Endothelial cell of umbilical vein (primary cell): ENCODE data around the gene EP400. TPM values are rescaled to one million over a fixed set of nuclear protein-coding genes. Genes with fewer than 3 reads are reported as not detected.

Source experiments
- BruUV-seq: library from RNA; stranded (reverse); fragments of 400-500 nt; replicated peaks from 2 replicates; lab custom pipeline; 2021; lab: Mats Ljungman, UMichigan
- CTCF ChIA-PET: fragments of 300-600, 350-600 bp; sonication (Branson Sonifier 250); formaldehyde crosslinking; loops from one replicate; lab custom pipeline; 2021; ENCODE audit warnings: antibody characterized with exemption, inconsistent platforms; lab: Charles Lee
- POLR2A ChIA-PET: fragments of 300-600, 350-600 bp; sonication (Branson Sonifier 250); formaldehyde crosslinking; loops from one replicate; lab custom pipeline; 2021; ENCODE audit warnings: antibody characterized with exemption, inconsistent platforms; lab: Charles Lee
- DNase-seq: peaks from one replicate; pipeline ENCODE4 v3.0.0-alpha.2; 2011; ENCODE audit warnings: low read depth, low spot score
- FAIRE-seq: peaks from 2 replicates; lab custom pipeline; 2011; peaks lifted over from hg19 to GRCh38; lab: Jason Lieb, UNC
- H2AFZ ChIP-seq: 2 replicates; pipeline ENCODE4 v1.6.0; 2012; ENCODE audit warnings: low read depth, low read length, control low read depth, inconsistent platforms
- H3K27ac ChIP-seq: 2 replicates; pipeline ENCODE4 v1.5.1; 2011; ENCODE audit warnings: low read depth, mild to moderate bottlenecking, control low read depth, low read length, moderate library complexity; ENCODE audit not compliant: insufficient read depth
- H3K27me3 ChIP-seq, 2 experiments: 2 replicates each; pipeline versions ENCODE4 v1.6.0 to v1.6.1; 2011; ENCODE audit warnings: low read length in 2 of 2, mixed read lengths in 1 of 2; ENCODE audit not compliant: control insufficient read depth in 2 of 2, insufficient read depth in 2 of 2
- H3K36me3 ChIP-seq, 2 experiments: 2 replicates in 1 of 2; 3 replicates in 1 of 2; pipeline ENCODE4 v1.5.1; 2011; ENCODE audit warnings: low read length in 2 of 2, mild to moderate bottlenecking in 1 of 2, moderate library complexity in 1 of 2; ENCODE audit not compliant: control insufficient read depth in 2 of 2, insufficient read depth in 2 of 2; ENCODE audit errors: extremely low read depth in 1 of 2
- H3K4me1 ChIP-seq: 3 replicates; pipeline ENCODE4 v1.5.1; 2011; ENCODE audit warnings: mild to moderate bottlenecking, low read length; ENCODE audit not compliant: control insufficient read depth, insufficient read depth; ENCODE audit errors: extremely low read depth
- H3K4me2 ChIP-seq: 2 replicates; pipeline ENCODE4 v1.6.1; 2011; ENCODE audit warnings: low read length, control low read depth, mixed read lengths; ENCODE audit not compliant: insufficient read depth
- H3K4me3 ChIP-seq, 3 experiments: fragments of 200-600 bp in 1 of 3; sonication (generic), shearing (Covaris generic) in 1 of 3; replicated peaks in 1 of 3; 2 replicates each; pipeline ENCODE4 v1.5.1; 2011 to 2016; ENCODE audit warnings: control low read depth in 3 of 3, low read length in 3 of 3, mild to moderate bottlenecking in 2 of 3, inconsistent platforms in 1 of 3, low read depth in 1 of 3, moderate library complexity in 1 of 3; ENCODE audit not compliant: insufficient read depth in 1 of 3
- H3K79me2 ChIP-seq: 2 replicates; pipeline ENCODE4 v1.6.0; 2012; ENCODE audit warnings: low read length, inconsistent platforms; ENCODE audit not compliant: control insufficient read depth, insufficient read depth
- H3K9ac ChIP-seq: replicated peaks from 2 replicates; pipeline ENCODE3; 2011; ENCODE audit warnings: low read length, control low read depth; ENCODE audit not compliant: insufficient read depth; ENCODE audit errors: extremely low read depth
- H3K9me1 ChIP-seq: replicated peaks from 3 replicates; pipeline ENCODE4 v1.6.0; 2011; ENCODE audit warnings: mild to moderate bottlenecking, low read length; ENCODE audit not compliant: control insufficient read depth, insufficient read depth; ENCODE audit errors: extremely low read depth
- H3K9me3 ChIP-seq: replicated peaks from 2 replicates; pipeline ENCODE4 v1.5.1; 2012; ENCODE audit warnings: low read length, inconsistent platforms; ENCODE audit not compliant: control insufficient read depth, insufficient read depth
- H4K20me1 ChIP-seq: replicated peaks from 2 replicates; pipeline ENCODE3; 2011; ENCODE audit warnings: mild to moderate bottlenecking, low read length; ENCODE audit not compliant: control insufficient read depth, insufficient read depth; ENCODE audit errors: extremely low read depth
- FOS ChIP-seq: IDR thresholded peaks from 2 replicates; pipeline ENCODE4 v1.6.1; 2011; ENCODE audit warnings: mild to moderate bottlenecking, low read length, moderate library complexity, borderline replicate concordance; ENCODE audit not compliant: insufficient read depth
- GATA2 ChIP-seq: IDR thresholded peaks from 2 replicates; pipeline ENCODE4 v1.7.0; 2011; ENCODE audit warnings: low read depth, mild to moderate bottlenecking, moderate library complexity, mixed read lengths, low read length; ENCODE audit not compliant: insufficient read length, insufficient read depth
- POLR2AphosphoS5 ChIP-seq: IDR thresholded peaks from 2 replicates; pipeline ENCODE4 v1.6.1; 2012; ENCODE audit warnings: low read depth, mild to moderate bottlenecking, control low read depth, low read length, moderate library complexity; ENCODE audit not compliant: insufficient read depth
- dilution Hi-C: fragments of 300-500 bp; cut with MboI; formaldehyde crosslinking; loops from one replicate; pipeline ENCODE4 v1.15.0; 2019; ENCODE audit warnings: low sequenced_read_pairs; ENCODE audit not compliant: extremely low pct_ligation_motif_present
- intact Hi-C: fragments of 100-400 bp; cut with micrococcal nuclease; formaldehyde crosslinking; loops from one replicate; pipeline ENCODE4 v1.10.0; 2022
- polyA plus RNA-seq, 4 experiments: library from polyadenylated mRNA; depleted of rRNA in 3 of 4; stranded (reverse) in 3 of 4; unstranded in 1 of 4; fragments of >200 nt; gene quantifications; 2 replicates each; pipeline versions ENCODE4 v1.2.1 to v1.2.3, GENCODE V29; 2011 to 2012; ENCODE audit warnings: missing spikeins in 1 of 4
- small RNA-seq: library from RNA; depleted of rRNA; stranded (forward); fragments of <200 nt; gene quantifications from one replicate; pipeline ENCODE3, GENCODE V24; 2012; ENCODE audit warnings: low replicate concordance, low read depth; ENCODE audit not compliant: insufficient read depth, insufficient read length
- total RNA-seq: library from RNA; stranded (reverse); gene quantifications from 2 replicates; pipeline ENCODE4 v1.2.3, GENCODE V29; 2021

Gene EP400
- total and polyA plus RNA-seq, 2 donors (not counting 3 experiments of a cell fraction or from before 2014, with no cell fraction given): 9.0 to 57.7 TPM

DNA sequence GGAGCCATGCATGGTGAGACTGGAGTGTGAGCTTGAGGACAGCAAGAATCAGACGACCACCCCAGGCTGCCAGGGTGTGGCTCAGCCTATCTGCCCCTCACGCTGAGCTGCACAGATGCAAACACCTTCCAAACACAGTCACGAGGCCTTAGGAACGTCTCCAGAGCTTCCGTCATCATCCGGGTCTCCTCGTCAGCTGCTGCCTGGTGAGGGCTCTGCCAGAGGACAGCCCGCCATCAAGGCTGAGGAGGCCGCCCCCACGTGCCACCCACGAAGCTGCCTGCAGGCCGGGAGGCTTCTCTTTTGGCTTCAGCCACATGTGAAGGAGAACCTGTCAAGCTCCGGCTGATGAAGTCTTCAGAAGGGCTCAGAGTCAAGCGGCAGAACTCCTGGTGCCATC is 180.9 kb downstream of the EP400 start:
- no peak overlapping the region for H3K4me2 ChIP-seq
- H3K9me1 ChIP-seq: no peaks in the 10 kb centered on the region
- no peaks in the 10 kb centered on the region for H3K9me3 ChIP-seq
- ChIA-PET CTCF (no interaction called here), POLR2A (no interaction called here)
- H4K20me1 ChIP-seq: no peaks in the 10 kb centered on the region
- H3K9ac ChIP-seq: no peak overlapping the region
- no peak overlapping the region for H3K27ac ChIP-seq
- DNase-seq (no peak), FAIRE-seq (no peak)
- intact Hi-C loops: no loop called here
- no TSS peak for BruUV-seq
- no peaks in the 10 kb centered on the region for H3K79me2 ChIP-seq
- H3K27me3 ChIP-seq: no peaks in the 10 kb centered on the region
- no peak overlapping the region for H3K4me3 ChIP-seq
- H3K4me1 ChIP-seq: no peaks in the 10 kb centered on the region
- H2AFZ ChIP-seq: no peak overlapping the region
- H3K36me3 ChIP-seq: peaks cover 0 to 15% of the 10 kb centered on the region in 2 experiments
- TF ChIP-seq FOS (no peak), POLR2AphosphoS5 (no peak), GATA2 (no peak)
- dilution Hi-C loops: no loop called here

Small RNA genes lying within 50 kb of the gene (small RNA-seq; reads per million reads assigned to genes)
- gene AC131009.3 (not detected), gene AC137590.2 (not detected), gene SNORA49 (4.4 reads per million, percentile 32 among the genes with 10 or more reads in this experiment)

Other genes starting within 250 kb of the EP400 start
- 53.1 and 53.3 TPM in 2 replicates for gene SFSWAP, start 238.9 kb upstream of the EP400 start, total RNA-seq
- 38.1 and 49.4 TPM in 2 replicates for gene SFSWAP, start 238.9 kb upstream of the EP400 start, polyA plus RNA-seq
- gene MMP17, start 121.5 kb upstream of the EP400 start, total RNA-seq: 10.7 and 10.8 TPM in 2 replicates
- 2.7 and 3.6 TPM in 2 replicates for gene MMP17, start 121.5 kb upstream of the EP400 start, polyA plus RNA-seq
- gene ULK1, start 55.3 kb upstream of the EP400 start, total RNA-seq: 37.8 and 38.2 TPM in 2 replicates
- 14.4 and 17.8 TPM in 2 replicates for gene ULK1, start 55.3 kb upstream of the EP400 start, polyA plus RNA-seq
- gene PUS1, start 20.7 kb upstream of the EP400 start, total RNA-seq: 47.9 and 52.2 TPM in 2 replicates
- 29.0 and 33.9 TPM in 2 replicates for gene PUS1, start 20.7 kb upstream of the EP400 start, polyA plus RNA-seq
- 23.5 and 27.2 TPM in 2 replicates for gene DDX51, start 194.4 kb downstream of the EP400 start, total RNA-seq
- gene DDX51, start 194.4 kb downstream of the EP400 start, polyA plus RNA-seq: 10.9 and 11.4 TPM in 2 replicates
- gene NOC4L, start 194.5 kb downstream of the EP400 start, total RNA-seq: 28.0 and 29.4 TPM in 2 replicates
- gene NOC4L, start 194.5 kb downstream of the EP400 start, polyA plus RNA-seq: 19.4 and 20.7 TPM in 2 replicates